Peyer's patch (tissue), 4 donors: ENCODE results near the gene SIRT2. TPM values are rescaled to one million over a fixed set of nuclear protein-coding genes. Genes with fewer than 3 reads are reported as not detected.
"Not testable (repeated sequence)": the region's sequence is repeated elsewhere in the genome, so short reads cannot be mapped to it uniquely, and the experiment has no call there.

Source experiments
- DNase-seq, 3 donors: peaks; one replicate each; pipeline ENCODE4 v3.0.0-alpha.2; 2017 to 2019
- H3K27ac ChIP-seq, 4 donors: fragments of 200-600 bp; sonication (generic); one replicate each; pipeline ENCODE4 v1.5.1; 2016 to 2019
- H3K27me3 ChIP-seq, 2 donors: fragments of 200-600 bp; sonication (generic); one replicate each; pipeline ENCODE4 v1.5.1; 2019
- H3K36me3 ChIP-seq, 3 donors: fragments of 200-600 bp; sonication (generic); one replicate each; pipeline ENCODE4 v1.5.1; 2016 to 2019
- H3K4me1 ChIP-seq, 4 donors: fragments of 200-600 bp; sonication (generic); one replicate each; pipeline ENCODE4 v1.5.1; 2016 to 2019
- H3K4me3 ChIP-seq, 4 donors: fragments of 200-600 bp; sonication (generic); 1 replicate in 3 of 4; 2 replicates in 1 of 4; pipeline ENCODE4 v1.5.1; 2016 to 2019; ENCODE audit warnings: mild to moderate bottlenecking in 1 of 4
- H3K9me3 ChIP-seq, 4 donors: fragments of 200-600 bp; sonication (generic); one replicate each; pipeline ENCODE4 v1.5.1; 2016 to 2019; ENCODE audit warnings: mild to moderate bottlenecking in 1 of 4
- CTCF ChIP-seq, 6 experiments: fragments of 450-650 bp in 4 of 6; fragments of 200-600 bp in 2 of 6; sonication (generic) in 1 of 6; IDR thresholded peaks; one replicate each; pipeline ENCODE4 v1.5.1; 2017 to 2019; ENCODE audit warnings: antibody characterized with exemption in 6 of 6, mild to moderate bottlenecking in 3 of 6, moderate library complexity in 1 of 6
- POLR2A ChIP-seq, 2 donors: fragments of 450-650 bp; IDR thresholded peaks; one replicate each; pipeline ENCODE4 v1.5.1; 2017; ENCODE audit warnings: antibody characterized with exemption in 2 of 2, mild to moderate bottlenecking in 2 of 2, moderate library complexity in 2 of 2
- total RNA-seq, 4 donors: library from RNA; depleted of rRNA; stranded (reverse); fragments of >200 nt; gene quantifications; one replicate each; pipeline ENCODE4 v1.1.0, GENCODE V29; 2016

Gene SIRT2
- total RNA-seq, 4 donors from 2014 or later: 40.4 to 90.9 (median 78.6) TPM

DNA sequence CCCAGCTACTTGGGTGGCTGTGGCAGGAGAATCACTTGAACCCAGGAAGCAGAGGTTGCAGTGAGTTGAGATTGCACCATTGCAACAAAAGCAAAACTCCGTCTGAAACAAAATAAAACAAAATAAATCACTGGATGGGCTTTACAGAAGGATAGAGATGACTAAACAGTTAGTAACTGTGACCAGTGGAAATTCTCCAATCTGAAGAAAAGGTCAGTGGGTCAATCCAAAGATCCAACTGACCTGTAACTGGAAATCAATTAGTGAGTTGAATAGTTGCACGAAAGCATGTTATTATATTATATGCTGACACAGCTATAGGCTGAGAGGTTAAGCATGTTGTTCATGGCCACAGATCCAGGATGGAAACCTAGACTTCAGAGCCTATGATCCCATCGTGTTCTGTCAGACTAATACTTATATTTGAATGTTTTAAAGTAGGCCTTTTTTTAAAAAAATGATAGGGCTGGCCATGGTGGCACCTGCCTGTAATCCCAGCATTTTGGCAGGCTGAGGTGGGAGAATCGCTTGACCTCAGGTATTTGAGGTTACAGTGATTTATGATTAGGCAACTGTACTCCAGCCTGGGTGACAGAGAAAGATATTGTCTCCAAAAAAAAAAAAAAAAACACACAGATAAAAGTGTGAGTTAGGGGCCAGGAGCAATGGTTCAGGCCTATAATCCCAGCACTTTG lies 69.2 kb downstream of the SIRT2 start:
- no peak for DNase-seq
- Histone ChIP-seq H3K27ac (peak overlapping the region in 2 of 4 donors; percentile 88 to 95), H3K4me3 (peak overlapping the region in 2 of 4 donors; percentile 64 to 71), H3K36me3 (peaks cover 0 to 36% (median 0%) of the 10 kb centered on the region in 3 donors), H3K27me3 (no peaks in the 10 kb centered on the region), H3K4me1 (peaks cover 0 to 41% (median 4%) of the 10 kb centered on the region in 4 donors), H3K9me3 (no peaks in the 10 kb centered on the region)
- TF ChIP-seq CTCF (IDR thresholded peaks at IDR 0.05): no peak
- no peak for TF ChIP-seq POLR2A (IDR thresholded peaks at IDR 0.05)

GRCh38 chr19:38829203-38829602 lies 70.2 kb downstream of the SIRT2 start:
- peaks cover 0 to 42% (median 4%) of the 10 kb centered on the region in 4 donors for H3K4me1 ChIP-seq
- peaks cover 0 to 41% (median 0%) of the 10 kb centered on the region in 3 donors for H3K36me3 ChIP-seq
- not testable (repeated sequence) for DNase-seq

More at GRCh38 chr19:38829203-38829602, 70.2 kb downstream of the SIRT2 start:
- not testable (repeated sequence) for H3K27ac ChIP-seq, H3K4me3 ChIP-seq, H3K9me3 ChIP-seq, H3K27me3 ChIP-seq

Other genes with a start within 250 kb of the SIRT2 start
- gene CAPN12, start 155.1 kb downstream of the SIRT2 start, total RNA-seq: 10 to 100 TPM in 1 of 4 donors, 1 to 10 TPM in 3; 5.8 to 56.8 (median 6.4) TPM
- gene LGALS7, start 126.1 kb downstream of the SIRT2 start, total RNA-seq: not detected
- not detected for gene LGALS7B, start 110.4 kb downstream of the SIRT2 start, total RNA-seq
- 1,000 to 10,000 TPM; 1,215 to 4,170 (median 2,579) TPM for gene LGALS4, start 86.7 kb downstream of the SIRT2 start, total RNA-seq
- gene ECH1, start 67.8 kb downstream of the SIRT2 start, total RNA-seq: 100 to 1,000 TPM; 138 to 276 (median 156) TPM
- 100 to 1,000 TPM; 149 to 229 (median 186) TPM for gene HNRNPL, start 49.6 kb downstream of the SIRT2 start, total RNA-seq
- 10 to 100 TPM in 1 of 4 donors, 1 to 10 TPM in 3; 4.6 to 22.3 (median 7.2) TPM for gene RINL, start 21.3 kb downstream of the SIRT2 start, total RNA-seq
- gene NFKBIB, start 351 bp upstream of the SIRT2 start, total RNA-seq: 10 to 100 TPM; 12.4 to 27.7 (median 22.8) TPM
- 1 to 10 TPM in 2 of 4 donors, not detected in 2; 1.4 to 1.5 TPM for gene CCER2, start 12.6 kb upstream of the SIRT2 start, total RNA-seq
- 100 to 1,000 TPM in 1 of 4 donors, 10 to 100 TPM in 3; 18.2 to 134 (median 38.4) TPM for gene SARS2, start 31.1 kb upstream of the SIRT2 start, total RNA-seq
- gene MRPS12, start 31.3 kb upstream of the SIRT2 start, total RNA-seq: 10 to 100 TPM; 29.8 to 56.1 (median 35.6) TPM
- 1 to 10 TPM; 1.4 to 5.4 (median 3.9) TPM for gene FBXO17, start 76.1 kb upstream of the SIRT2 start, total RNA-seq
- 10 to 100 TPM in 1 of 4 donors, 1 to 10 TPM in 3; 1.2 to 12.4 (median 3.6) TPM for gene FBXO27, start 132.9 kb upstream of the SIRT2 start, total RNA-seq
- not detected for gene ACP7, start 184.8 kb upstream of the SIRT2 start, total RNA-seq
- 10 to 100 TPM; 24.8 to 73.0 (median 45.7) TPM for gene PAK4, start 226.2 kb upstream of the SIRT2 start, total RNA-seq